WTC11 (cell line): ENCODE data around the gene MTURN. TPM values are rescaled to one million over a fixed set of nuclear protein-coding genes. Genes with fewer than 3 reads are reported as not detected.

ENCODE experiments used
- ATAC-seq: fragments of 200-7000 bp; cut with Tn5 transposase; 2 replicates; pipeline ENCODE4 v1.10.0; 2021; ENCODE audit warnings: mild to moderate bottlenecking, moderate library complexity
- CTCF ChIA-PET: fragments of 300-600 bp; sonication (Branson Sonifier 250); formaldehyde crosslinking; loops from one replicate; lab custom pipeline; 2021; ENCODE audit warnings: antibody characterized with exemption; lab: Charles Lee
- POLR2A ChIA-PET: fragments of 350-600 bp; sonication (Branson Sonifier 250); formaldehyde crosslinking; loops from one replicate; lab custom pipeline; 2021; ENCODE audit warnings: antibody characterized with exemption; lab: Charles Lee
- DNase-seq: peaks from one replicate; pipeline ENCODE4 v3.0.0; 2021; ENCODE audit warnings: low spot score
- H3K27ac Mint-ChIP-seq: 2 replicates; pipeline ENCODE4 v1.8.0; 2021; ENCODE audit warnings: mixed read lengths
- H3K27me3 Mint-ChIP-seq: 2 replicates; pipeline ENCODE4 v1.8.0; 2021; ENCODE audit warnings: low read depth, mild to moderate bottlenecking, moderate library complexity, mixed read lengths
- H3K36me3 Mint-ChIP-seq: 2 replicates; pipeline ENCODE4 v1.8.0; 2021; ENCODE audit warnings: mixed read lengths
- H3K4me1 Mint-ChIP-seq: 2 replicates; pipeline ENCODE4 v1.8.0; 2022; ENCODE audit warnings: mixed read lengths
- H3K4me3 Mint-ChIP-seq: 2 replicates; pipeline ENCODE4 v1.8.0; 2021; ENCODE audit warnings: mild to moderate bottlenecking, moderate library complexity, mixed read lengths
- H3K9me3 Mint-ChIP-seq: 2 replicates; pipeline ENCODE4 v1.8.0; 2021; ENCODE audit warnings: mixed read lengths
- ATF1 ChIP-seq: sonication (generic); formaldehyde crosslinking; IDR thresholded peaks from 2 replicates; pipeline ENCODE4 v1.8.1; 2023; ENCODE audit warnings: mild to moderate bottlenecking, moderate library complexity, missing genetic modification reagents
- CTCF ChIP-seq: fragments of 200-600 bp; IDR thresholded peaks from 2 replicates; pipeline ENCODE4 v1.8.0; 2022; ENCODE audit warnings: antibody characterized with exemption
- E2F4 ChIP-seq: sonication (generic); formaldehyde crosslinking; IDR thresholded peaks from 2 replicates; pipeline ENCODE4 v1.8.1; 2022; ENCODE audit warnings: low read depth, mild to moderate bottlenecking, moderate library complexity, missing genetic modification reagents, borderline replicate concordance
- FOXK1 ChIP-seq: sonication (generic); formaldehyde crosslinking; IDR thresholded peaks from 2 replicates; pipeline ENCODE4 v1.8.0; 2022; ENCODE audit warnings: mild to moderate bottlenecking, moderate library complexity, missing genetic modification reagents
- GTF2I ChIP-seq: fragments of 250-450 bp; sonication (Bioruptor Pico); conservative IDR thresholded peaks from 2 replicates; pipeline ENCODE4 v1.4.0; 2021; ENCODE audit warnings: mild to moderate bottlenecking
- NFE2L1 ChIP-seq: sonication (generic); formaldehyde crosslinking; IDR thresholded peaks from 2 replicates; pipeline ENCODE4 v1.8.1; 2023; ENCODE audit warnings: missing genetic modification reagents
- NR2C2 ChIP-seq: sonication (generic); formaldehyde crosslinking; IDR thresholded peaks from 2 replicates; pipeline ENCODE4 v1.8.0; 2022; ENCODE audit warnings: mild to moderate bottlenecking, missing genetic modification reagents
- NR3C1 ChIP-seq: sonication (generic); formaldehyde crosslinking; conservative IDR thresholded peaks from 2 replicates; pipeline ENCODE4 v1.8.1; 2023; ENCODE audit warnings: low read depth, mild to moderate bottlenecking, missing genetic modification reagents
- OVOL2 ChIP-seq: fragments of 250-450 bp; sonication (Bioruptor Pico); IDR thresholded peaks from 2 replicates; pipeline ENCODE4 v1.9.0; 2021; ENCODE audit warnings: mild to moderate bottlenecking, borderline replicate concordance
- TEAD4 ChIP-seq: sonication (generic); formaldehyde crosslinking; IDR thresholded peaks from 2 replicates; pipeline ENCODE4 v1.8.0; 2022; ENCODE audit warnings: mild to moderate bottlenecking, missing genetic modification reagents
- ZNF138 ChIP-seq: sonication (generic); formaldehyde crosslinking; conservative IDR thresholded peaks from 2 replicates; pipeline ENCODE4 v1.8.1; 2022; ENCODE audit warnings: mild to moderate bottlenecking, moderate library complexity, missing genetic modification reagents
- ZNF423 ChIP-seq: fragments of 250-450 bp; sonication (Bioruptor Pico); IDR thresholded peaks from 2 replicates; pipeline ENCODE4 v2.1.2; 2022; ENCODE audit warnings: mild to moderate bottlenecking, moderate library complexity
- ZNF532 ChIP-seq: fragments of 250-450 bp; sonication (Bioruptor Pico); IDR thresholded peaks from 2 replicates; pipeline ENCODE4 v1.9.0; 2021; ENCODE audit warnings: mild to moderate bottlenecking, borderline replicate concordance
- total RNA-seq: library from RNA; stranded (reverse); gene quantifications from 3 replicates; pipeline ENCODE4 v1.2.3, GENCODE V29; 2021
- TF ChIP-seq, protein P1 (sequence below): sonication (generic); formaldehyde crosslinking; IDR thresholded peaks from 2 replicates; pipeline ENCODE4 v1.8.0; 2023; ENCODE audit warnings: missing genetic modification reagents
- TF ChIP-seq, protein P2 (sequence below): sonication (generic); formaldehyde crosslinking; IDR thresholded peaks from 2 replicates; pipeline ENCODE4 v1.8.0; 2022; ENCODE audit warnings: missing genetic modification reagents
- TF ChIP-seq, protein P3 (sequence below): sonication (generic); formaldehyde crosslinking; IDR thresholded peaks from 2 replicates; pipeline ENCODE4 v1.8.1; 2023; ENCODE audit warnings: mild to moderate bottlenecking, missing genetic modification reagents, moderate library complexity

Gene MTURN
- total RNA-seq, 1 experiment from 2014 or later: 5.0 TPM

- POLR2A ChIA-PET: no interaction called here
- no peak for ATAC-seq
Observed at GRCh38 chr7:30112103-30112713, 22.6 kb upstream of the MTURN start.

More at GRCh38 chr7:30112103-30112713, 22.6 kb upstream of the MTURN start:
- no peaks in the 10 kb centered on the region for H3K4me1 Mint-ChIP-seq
- TF ChIP-seq NFE2L1 (no peak), TEAD4 (CRISPR knock-in tag) (no peak), NR3C1 (no peak), CTCF (no peak), E2F4 (CRISPR knock-in tag) (no peak), FOXK1 (no peak), NR2C2 (CRISPR knock-in tag) (no peak), ZNF138 (CRISPR knock-in tag) (no peak), ZNF532 (no peak), OVOL2 (CRISPR knock-in tag) (no peak), ATF1 (no peak), GTF2I (CRISPR knock-in tag) (no peak), ZNF423 (CRISPR knock-in tag) (no peak)
- TF ChIP-seq, protein P1, sequence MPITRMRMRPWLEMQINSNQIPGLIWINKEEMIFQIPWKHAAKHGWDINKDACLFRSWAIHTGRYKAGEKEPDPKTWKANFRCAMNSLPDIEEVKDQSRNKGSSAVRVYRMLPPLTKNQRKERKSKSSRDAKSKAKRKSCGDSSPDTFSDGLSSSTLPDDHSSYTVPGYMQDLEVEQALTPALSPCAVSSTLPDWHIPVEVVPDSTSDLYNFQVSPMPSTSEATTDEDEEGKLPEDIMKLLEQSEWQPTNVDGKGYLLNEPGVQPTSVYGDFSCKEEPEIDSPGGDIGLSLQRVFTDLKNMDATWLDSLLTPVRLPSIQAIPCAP (CRISPR knock-in tag): no peak
- TF ChIP-seq, protein P2, sequence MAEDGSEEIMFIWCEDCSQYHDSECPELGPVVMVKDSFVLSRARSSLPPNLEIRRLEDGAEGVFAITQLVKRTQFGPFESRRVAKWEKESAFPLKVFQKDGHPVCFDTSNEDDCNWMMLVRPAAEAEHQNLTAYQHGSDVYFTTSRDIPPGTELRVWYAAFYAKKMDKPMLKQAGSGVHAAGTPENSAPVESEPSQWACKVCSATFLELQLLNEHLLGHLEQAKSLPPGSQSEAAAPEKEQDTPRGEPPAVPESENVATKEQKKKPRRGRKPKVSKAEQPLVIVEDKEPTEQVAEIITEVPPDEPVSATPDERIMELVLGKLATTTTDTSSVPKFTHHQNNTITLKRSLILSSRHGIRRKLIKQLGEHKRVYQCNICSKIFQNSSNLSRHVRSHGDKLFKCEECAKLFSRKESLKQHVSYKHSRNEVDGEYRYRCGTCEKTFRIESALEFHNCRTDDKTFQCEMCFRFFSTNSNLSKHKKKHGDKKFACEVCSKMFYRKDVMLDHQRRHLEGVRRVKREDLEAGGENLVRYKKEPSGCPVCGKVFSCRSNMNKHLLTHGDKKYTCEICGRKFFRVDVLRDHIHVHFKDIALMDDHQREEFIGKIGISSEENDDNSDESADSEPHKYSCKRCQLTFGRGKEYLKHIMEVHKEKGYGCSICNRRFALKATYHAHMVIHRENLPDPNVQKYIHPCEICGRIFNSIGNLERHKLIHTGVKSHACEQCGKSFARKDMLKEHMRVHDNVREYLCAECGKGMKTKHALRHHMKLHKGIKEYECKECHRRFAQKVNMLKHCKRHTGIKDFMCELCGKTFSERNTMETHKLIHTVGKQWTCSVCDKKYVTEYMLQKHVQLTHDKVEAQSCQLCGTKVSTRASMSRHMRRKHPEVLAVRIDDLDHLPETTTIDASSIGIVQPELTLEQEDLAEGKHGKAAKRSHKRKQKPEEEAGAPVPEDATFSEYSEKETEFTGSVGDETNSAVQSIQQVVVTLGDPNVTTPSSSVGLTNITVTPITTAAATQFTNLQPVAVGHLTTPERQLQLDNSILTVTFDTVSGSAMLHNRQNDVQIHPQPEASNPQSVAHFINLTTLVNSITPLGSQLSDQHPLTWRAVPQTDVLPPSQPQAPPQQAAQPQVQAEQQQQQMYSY (CRISPR knock-in tag): no peak
- TF ChIP-seq, protein P3, sequence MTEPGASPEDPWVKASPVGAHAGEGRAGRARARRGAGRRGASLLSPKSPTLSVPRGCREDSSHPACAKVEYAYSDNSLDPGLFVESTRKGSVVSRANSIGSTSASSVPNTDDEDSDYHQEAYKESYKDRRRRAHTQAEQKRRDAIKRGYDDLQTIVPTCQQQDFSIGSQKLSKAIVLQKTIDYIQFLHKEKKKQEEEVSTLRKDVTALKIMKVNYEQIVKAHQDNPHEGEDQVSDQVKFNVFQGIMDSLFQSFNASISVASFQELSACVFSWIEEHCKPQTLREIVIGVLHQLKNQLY (CRISPR knock-in tag): no peak
- no peak overlapping the region for H3K27ac Mint-ChIP-seq
- peaks cover 11% of the 10 kb centered on the region for H3K36me3 Mint-ChIP-seq
- CTCF ChIA-PET: no interaction called here
- peaks cover 34% of the 10 kb centered on the region for H3K9me3 Mint-ChIP-seq
- no peaks in the 10 kb centered on the region for H3K27me3 Mint-ChIP-seq
- no peak for DNase-seq
- no peak overlapping the region for H3K4me3 Mint-ChIP-seq
